Hematopoietic multipotent progenitor cell (in vitro differentiated cells): ENCODE measurements around the gene NGRN. TPM values are rescaled to one million over a fixed set of nuclear protein-coding genes. Genes with fewer than 3 reads are reported as not detected.
"Not testable (repeated sequence)": the region's sequence is repeated elsewhere in the genome, so short reads cannot be mapped to it uniquely, and the experiment has no call there.

ENCODE experiments used
- DNase-seq, 3 donors: peaks; one replicate each; pipeline ENCODE4 v3.0.0-alpha.2; 2011 to 2015; ENCODE audit warnings: low read depth in 2 of 3, low spot score in 2 of 3
- total RNA-seq: library from RNA; depleted of rRNA; stranded (reverse); fragments of >200 nt; gene quantifications from one replicate; pipeline ENCODE4 v1.2.3, GENCODE V29; 2012

NGRN gene
- total RNA-seq, 1 donor: 31.0 TPM

- DNase-seq: peak in 2 of 3 donors; percentile 33 to 98
These were observed 31.9 kb upstream of the NGRN start, which contains the start of gene CIB1 for GRCh38 chr15:90233387-90234095. Gene CIB1 (minus strand): TSS chr15:90233941. CDS start chr15:90233885, 56 bp downstream.

GRCh38 chr15:90234096-90234988 is 31.1 kb upstream of the NGRN start, which contains the start of gene GDPGP1:
Gene GDPGP1 (plus strand): TSS chr15:90234209. CDS start chr15:90240909, 6,700 bp downstream.
- DNase-seq: peak in 2 of 3 donors; percentile 97

- no peak for DNase-seq
These were observed 26.1 kb upstream of the NGRN start for GRCh38 chr15:90239371-90239770.

GRCh38 chr15:90240856-90241255 is 24.6 kb upstream of the NGRN start:
- DNase-seq: no peak

GRCh38 chr15:90241343-90242192 is 23.9 kb upstream of the NGRN start:
- no peak for DNase-seq

GRCh38 chr15:90243943-90244639 is 21.4 kb upstream of the NGRN start:
- no peak for DNase-seq

- no peak for DNase-seq
These were observed 16.7 kb upstream of the NGRN start for GRCh38 chr15:90248789-90249202.

GRCh38 chr15:90249203-90249863 is 16.1 kb upstream of the NGRN start, which contains the start of gene TTLL13:
Gene TTLL13 (plus strand): TSS chr15:90249556. CDS start chr15:90250631, 1,075 bp downstream.
- peak in 2 of 3 donors; percentile 81 to 86 for DNase-seq

GRCh38 chr15:90257776-90258175 is 7.7 kb upstream of the NGRN start:
- DNase-seq: no peak

- no peak for DNase-seq
These were observed 5.9 kb upstream of the NGRN start for GRCh38 chr15:90259524-90259923.

- DNase-seq: not testable (repeated sequence)
These were observed 4.7 kb upstream of the NGRN start for GRCh38 chr15:90260731-90261130.

GRCh38 chr15:90261811-90262210 is 3.7 kb upstream of the NGRN start:
- no peak for DNase-seq

GRCh38 chr15:90262426-90262825 is 3.0 kb upstream of the NGRN start:
- DNase-seq: no peak

GRCh38 chr15:90264671-90265070 is 801 bp upstream of the NGRN start:
- no peak for DNase-seq

- DNase-seq: no peak
These were observed 574 bp downstream of the NGRN start for GRCh38 chr15:90266061-90266431.

- DNase-seq: peak in 1 of 3 donors; percentile 12
These were observed 1.0 kb downstream of the NGRN start for GRCh38 chr15:90266485-90266884.

GRCh38 chr15:90268415-90268814 is 2.9 kb downstream of the NGRN start:
- DNase-seq: no peak

- no peak for DNase-seq
These were observed 5.2 kb downstream of the NGRN start for GRCh38 chr15:90270502-90271150.
